Measurements from ENCODE around the gene MYL6B. TPM values are rescaled to one million over a fixed set of nuclear protein-coding genes. Genes with fewer than 3 reads are reported as not detected.
A peak's percentile ranks its signal among the peaks of the same experiment; 100 is the strongest.

MYL6B gene
- polyA plus RNA-seq, 1 donor, result 59.5 TPM

- DNase-seq, result peak in 1 of 2 donors; percentile 52
- Histone ChIP-seq H3K4me3 (ENCODE audit: low read length) (peak overlapping the region; percentile 88), H3K36me3 (ENCODE audit: control insufficient read depth, insufficient read depth, low read length) (peaks cover 61% of the 10 kb centered on the region), H3K9me3 (ENCODE audit: control insufficient read depth, low read depth, low read length) (no peaks in the 10 kb centered on the region), H3K27me3 (ENCODE audit: control insufficient read depth, insufficient read depth, low read length) (no peaks in the 10 kb centered on the region), H3K4me1 (ENCODE audit: control insufficient read depth, insufficient read depth, low read length) (peaks cover 22% of the 10 kb centered on the region), H3K27ac (ENCODE audit: low read length) (peak overlapping the region; percentile 95)
- WGBS (ENCODE audit: insufficient coverage, low lambda C conversion rate), result no CpG with 5 or more reads among the region's 7 CpGs
Measured at GRCh38 chr12:56160193-56160763, 7.9 kb downstream of the MYL6B start.

DNA sequence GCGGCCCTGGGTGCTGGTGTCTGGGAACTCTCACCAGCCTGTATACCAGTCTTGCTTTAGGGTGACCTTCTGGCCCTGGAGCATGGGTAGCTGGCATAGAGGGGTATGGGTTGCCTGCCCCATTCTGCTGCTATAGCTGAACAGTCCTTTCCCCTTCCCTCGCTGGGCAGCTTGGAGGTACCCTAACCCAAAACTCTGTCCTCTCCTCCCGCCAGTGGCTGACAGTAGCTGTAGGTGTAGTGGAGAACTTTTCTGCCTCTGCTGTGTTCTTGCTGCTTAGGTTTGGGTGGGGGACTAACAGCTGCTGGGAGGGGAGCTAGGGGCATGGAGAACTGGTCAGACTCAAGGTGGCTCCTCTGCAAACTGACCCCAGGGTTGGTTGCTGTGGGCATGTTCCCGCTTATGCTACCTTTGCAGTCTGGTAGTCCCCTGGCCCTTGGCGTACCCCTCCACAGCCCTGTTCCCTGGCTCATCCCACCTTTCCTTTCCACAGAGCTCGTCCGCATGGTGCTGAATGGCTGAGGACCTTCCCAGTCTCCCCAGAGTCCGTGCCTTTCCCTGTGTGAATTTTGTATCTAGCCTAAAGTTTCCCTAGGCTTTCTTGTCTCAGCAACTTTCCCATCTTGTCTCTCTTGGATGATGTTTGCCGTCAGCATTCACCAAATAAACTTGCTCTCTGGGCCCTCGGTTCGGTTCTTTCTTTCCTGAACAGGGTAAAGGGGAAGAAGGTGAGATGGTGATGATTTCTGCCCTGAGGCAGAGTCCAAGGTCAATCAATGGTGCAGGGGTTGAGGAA lies 8.7 kb downstream of the MYL6B start:
- peak overlapping the region; percentile 88 for H3K4me3 ChIP-seq (ENCODE audit: low read length)
- no peaks in the 10 kb centered on the region for H3K27me3 ChIP-seq (ENCODE audit: control insufficient read depth, insufficient read depth, low read length)
- no peak for DNase-seq
- H3K36me3 ChIP-seq (ENCODE audit: control insufficient read depth, insufficient read depth, low read length), result peaks cover 64% of the 10 kb centered on the region
- peaks cover 18% of the 10 kb centered on the region for H3K4me1 ChIP-seq (ENCODE audit: control insufficient read depth, insufficient read depth, low read length)
- 80% methylated on average over 1 of the region's 11 CpGs for WGBS (ENCODE audit: insufficient coverage, low lambda C conversion rate)
- no peaks in the 10 kb centered on the region for H3K9me3 ChIP-seq (ENCODE audit: control insufficient read depth, low read depth, low read length)
- H3K27ac ChIP-seq (ENCODE audit: low read length), result peak overlapping the region; percentile 95

DNA sequence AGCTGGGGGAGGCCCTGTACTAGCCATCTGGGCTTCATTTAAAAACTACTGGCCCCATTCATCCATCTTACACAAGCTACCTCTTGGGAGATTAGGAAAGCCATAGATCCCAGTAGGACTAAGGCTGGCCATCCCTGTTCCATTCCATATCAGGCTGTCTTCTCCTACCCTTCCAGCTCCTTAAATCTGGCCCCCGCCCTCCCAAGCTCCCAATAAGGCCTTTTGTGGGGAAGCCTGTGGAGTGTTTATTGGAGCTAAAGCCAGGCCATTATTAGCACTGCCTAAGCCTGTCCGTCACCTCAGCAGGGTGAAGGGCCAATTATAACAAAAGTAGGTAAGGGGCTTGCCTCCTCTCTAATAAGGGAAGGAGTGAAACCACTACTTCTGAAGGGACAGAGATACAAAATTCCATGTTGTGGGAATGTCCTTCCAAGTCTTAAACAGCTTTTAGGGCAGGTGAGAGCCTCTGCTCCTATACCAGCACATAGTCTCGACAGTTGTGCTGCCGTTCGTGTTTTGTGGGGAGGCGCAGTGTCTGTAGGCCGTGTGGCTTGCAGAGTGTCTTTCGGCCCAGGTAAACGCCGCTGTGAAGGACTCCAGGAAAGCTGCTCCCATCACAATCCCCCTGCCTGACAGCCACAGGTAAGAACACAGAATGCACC lies 9.4 kb downstream of the MYL6B start:
- H3K4me1 ChIP-seq (ENCODE audit: control insufficient read depth, insufficient read depth, low read length), result peaks cover 18% of the 10 kb centered on the region
- no peak for DNase-seq
- no peak overlapping the region for H3K4me3 ChIP-seq (ENCODE audit: low read length)

GRCh38 chr12:56162468-56163290 lies 10.3 kb downstream of the MYL6B start:
- H3K27me3 ChIP-seq (ENCODE audit: control insufficient read depth, insufficient read depth, low read length), result no peaks in the 10 kb centered on the region
- no CpG with 5 or more reads among the region's 11 CpGs for WGBS (ENCODE audit: insufficient coverage, low lambda C conversion rate)
- DNase-seq, result no peak
- no peak overlapping the region for H3K4me3 ChIP-seq (ENCODE audit: low read length)
- H3K9me3 ChIP-seq (ENCODE audit: control insufficient read depth, low read depth, low read length), result no peaks in the 10 kb centered on the region
- peaks cover 75% of the 10 kb centered on the region for H3K36me3 ChIP-seq (ENCODE audit: control insufficient read depth, insufficient read depth, low read length)
- H3K4me1 ChIP-seq (ENCODE audit: control insufficient read depth, insufficient read depth, low read length), result peaks cover 18% of the 10 kb centered on the region
- no peak overlapping the region for H3K27ac ChIP-seq (ENCODE audit: low read length)

More for the DNA sequence above, 9.4 kb downstream of the MYL6B start:
- Histone ChIP-seq H3K9me3 (ENCODE audit: control insufficient read depth, low read depth, low read length) (no peaks in the 10 kb centered on the region), H3K27me3 (ENCODE audit: control insufficient read depth, insufficient read depth, low read length) (no peaks in the 10 kb centered on the region), H3K36me3 (ENCODE audit: control insufficient read depth, insufficient read depth, low read length) (peaks cover 70% of the 10 kb centered on the region), H3K27ac (ENCODE audit: low read length) (no peak overlapping the region)
- no CpG with 5 or more reads among the region's 10 CpGs for WGBS (ENCODE audit: insufficient coverage, low lambda C conversion rate)

DNA sequence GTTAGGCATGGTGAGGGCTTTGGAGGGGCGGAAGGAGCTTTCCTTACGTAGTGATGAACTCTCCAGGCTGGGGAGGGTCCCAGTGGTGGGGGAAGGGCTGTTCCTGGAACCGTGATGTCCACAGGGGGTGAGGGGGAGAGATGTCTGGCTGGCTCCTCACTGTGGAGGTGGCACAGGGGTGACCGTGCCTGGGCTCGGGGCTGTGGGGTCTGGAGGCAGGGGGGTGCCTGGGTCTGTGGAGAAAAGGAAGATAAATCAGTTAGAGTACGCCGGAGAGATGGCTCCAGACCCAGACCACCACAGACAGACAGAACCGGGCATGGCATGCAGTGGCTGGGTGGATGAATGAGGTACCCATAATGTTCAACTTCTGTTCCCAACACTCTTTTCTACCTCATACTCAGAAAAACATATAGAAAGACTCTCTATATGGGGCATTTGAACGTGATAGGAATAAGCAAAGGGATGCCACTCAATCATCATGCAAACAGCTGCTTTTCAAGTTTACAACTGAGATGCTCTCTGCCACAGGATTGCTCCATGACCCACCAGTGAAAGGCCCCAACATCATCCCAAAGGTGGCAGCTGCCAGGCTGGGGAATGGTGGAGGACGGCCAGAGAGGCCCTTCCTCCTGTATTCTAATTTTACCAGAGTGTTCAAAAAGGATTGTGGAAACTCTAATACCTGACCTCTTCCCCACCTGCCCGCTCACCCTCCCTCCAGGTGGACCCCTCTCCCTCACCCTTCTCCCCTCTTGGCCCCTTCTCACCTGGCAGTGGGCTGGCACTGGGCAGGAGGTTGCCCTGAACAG lies 11.4 kb downstream of the MYL6B start:
- H3K27me3 ChIP-seq (ENCODE audit: control insufficient read depth, insufficient read depth, low read length), result no peaks in the 10 kb centered on the region
- H3K4me1 ChIP-seq (ENCODE audit: control insufficient read depth, insufficient read depth, low read length), result peaks cover 18% of the 10 kb centered on the region
- no peaks in the 10 kb centered on the region for H3K9me3 ChIP-seq (ENCODE audit: control insufficient read depth, low read depth, low read length)
- no peak for DNase-seq
- no peak overlapping the region for H3K4me3 ChIP-seq (ENCODE audit: low read length)
- no peak overlapping the region for H3K27ac ChIP-seq (ENCODE audit: low read length)
- no CpG with 5 or more reads among the region's 11 CpGs for WGBS (ENCODE audit: insufficient coverage, low lambda C conversion rate)
- H3K36me3 ChIP-seq (ENCODE audit: control insufficient read depth, insufficient read depth, low read length), result peaks cover 86% of the 10 kb centered on the region

GRCh38 chr12:56164345-56164729 lies 11.9 kb downstream of the MYL6B start:
- Histone ChIP-seq H3K9me3 (ENCODE audit: control insufficient read depth, low read depth, low read length) (no peaks in the 10 kb centered on the region), H3K36me3 (ENCODE audit: control insufficient read depth, insufficient read depth, low read length) (peaks cover 91% of the 10 kb centered on the region), H3K4me3 (ENCODE audit: low read length) (no peak overlapping the region), H3K4me1 (ENCODE audit: control insufficient read depth, insufficient read depth, low read length) (peaks cover 18% of the 10 kb centered on the region), H3K27me3 (ENCODE audit: control insufficient read depth, insufficient read depth, low read length) (no peaks in the 10 kb centered on the region), H3K27ac (ENCODE audit: low read length) (no peak overlapping the region)
- DNase-seq, result no peak
- no CpG with 5 or more reads among the region's 17 CpGs for WGBS (ENCODE audit: insufficient coverage, low lambda C conversion rate)

GRCh38 chr12:56165369-56165768 lies 13.0 kb downstream of the MYL6B start:
- no CpG with 5 or more reads among the region's 4 CpGs for WGBS (ENCODE audit: insufficient coverage, low lambda C conversion rate)
- peaks cover 91% of the 10 kb centered on the region for H3K36me3 ChIP-seq (ENCODE audit: control insufficient read depth, insufficient read depth, low read length)
- H3K4me3 ChIP-seq (ENCODE audit: low read length), result no peak overlapping the region
- no peak overlapping the region for H3K27ac ChIP-seq (ENCODE audit: low read length)
- no peaks in the 10 kb centered on the region for H3K9me3 ChIP-seq (ENCODE audit: control insufficient read depth, low read depth, low read length)
- no peaks in the 10 kb centered on the region for H3K27me3 ChIP-seq (ENCODE audit: control insufficient read depth, insufficient read depth, low read length)
- H3K4me1 ChIP-seq (ENCODE audit: control insufficient read depth, insufficient read depth, low read length), result peaks cover 8% of the 10 kb centered on the region
- DNase-seq, result no peak

GRCh38 chr12:56169229-56169759 lies 16.9 kb downstream of the MYL6B start:
- Histone ChIP-seq H3K27ac (ENCODE audit: low read length) (no peak overlapping the region), H3K4me3 (ENCODE audit: low read length) (no peak overlapping the region), H3K4me1 (ENCODE audit: control insufficient read depth, insufficient read depth, low read length) (no peaks in the 10 kb centered on the region), H3K27me3 (ENCODE audit: control insufficient read depth, insufficient read depth, low read length) (no peaks in the 10 kb centered on the region), H3K36me3 (ENCODE audit: control insufficient read depth, insufficient read depth, low read length) (peaks cover 90% of the 10 kb centered on the region), H3K9me3 (ENCODE audit: control insufficient read depth, low read depth, low read length) (no peaks in the 10 kb centered on the region)
- no peak for DNase-seq
- WGBS (ENCODE audit: insufficient coverage, low lambda C conversion rate), result 100% methylated on average over 2 of the region's 11 CpGs

- no CpG with 5 or more reads among the region's 7 CpGs for WGBS (ENCODE audit: insufficient coverage, low lambda C conversion rate)
- Histone ChIP-seq H3K36me3 (ENCODE audit: control insufficient read depth, insufficient read depth, low read length) (peaks cover 90% of the 10 kb centered on the region), H3K4me1 (ENCODE audit: control insufficient read depth, insufficient read depth, low read length) (no peaks in the 10 kb centered on the region), H3K4me3 (ENCODE audit: low read length) (no peak overlapping the region), H3K9me3 (ENCODE audit: control insufficient read depth, low read depth, low read length) (no peaks in the 10 kb centered on the region), H3K27me3 (ENCODE audit: control insufficient read depth, insufficient read depth, low read length) (no peaks in the 10 kb centered on the region), H3K27ac (ENCODE audit: low read length) (no peak overlapping the region)
- no peak for DNase-seq
Measured at GRCh38 chr12:56172839-56173238, 20.5 kb downstream of the MYL6B start.
